ENCODE results near the gene P2RX2.

The P2RX2 gene

GRCh38 chr12:132578118-132578517, 40.5 kb upstream of the P2RX2 start:
- no peak for DNase-seq (ENCODE audit: low spot score)
- TF ChIP-seq CTCF (IDR thresholded peaks at IDR 0.05; ENCODE audit: extremely low read depth, insufficient read depth, missing control alignments), result no peak
- in situ Hi-C loops (cut with MboI; ENCODE audit: low pct_unique_long_range_greater_than_20kb, low sequenced_read_pairs, unreplicated experiment), result no loop called here

GRCh38 chr12:132578826-132579225, 39.8 kb upstream of the P2RX2 start:
- no peak for DNase-seq (ENCODE audit: low spot score)
- no peak for TF ChIP-seq CTCF (IDR thresholded peaks at IDR 0.05; ENCODE audit: extremely low read depth, insufficient read depth, missing control alignments)
- in situ Hi-C loops (cut with MboI; ENCODE audit: low pct_unique_long_range_greater_than_20kb, low sequenced_read_pairs, unreplicated experiment), result no loop called here

GRCh38 chr12:132579744-132580143, 38.8 kb upstream of the P2RX2 start:
- no peak for TF ChIP-seq CTCF (IDR thresholded peaks at IDR 0.05; ENCODE audit: extremely low read depth, insufficient read depth, missing control alignments)
- no peak for DNase-seq (ENCODE audit: low spot score)
- in situ Hi-C loops (cut with MboI; ENCODE audit: low pct_unique_long_range_greater_than_20kb, low sequenced_read_pairs, unreplicated experiment), result no loop called here

GRCh38 chr12:132580701-132581292, 37.8 kb upstream of the P2RX2 start:
- TF ChIP-seq CTCF (IDR thresholded peaks at IDR 0.05; ENCODE audit: extremely low read depth, insufficient read depth, missing control alignments), result no peak
- DNase-seq (ENCODE audit: low spot score), result no peak
- in situ Hi-C loops (cut with MboI; ENCODE audit: low pct_unique_long_range_greater_than_20kb, low sequenced_read_pairs, unreplicated experiment), result no loop called here

- in situ Hi-C loops (cut with MboI; ENCODE audit: low pct_unique_long_range_greater_than_20kb, low sequenced_read_pairs, unreplicated experiment), result no loop called here
- TF ChIP-seq CTCF (IDR thresholded peaks at IDR 0.05; ENCODE audit: extremely low read depth, insufficient read depth, missing control alignments), result no peak
- DNase-seq (ENCODE audit: low spot score), result no peak
Measured at GRCh38 chr12:132581348-132582057, 37.1 kb upstream of the P2RX2 start.

- no peak for DNase-seq (ENCODE audit: low spot score)
- in situ Hi-C loops (cut with MboI; ENCODE audit: low pct_unique_long_range_greater_than_20kb, low sequenced_read_pairs, unreplicated experiment), result no loop called here
- TF ChIP-seq CTCF (IDR thresholded peaks at IDR 0.05; ENCODE audit: extremely low read depth, insufficient read depth, missing control alignments), result no peak
Measured at GRCh38 chr12:132582058-132582420, 36.5 kb upstream of the P2RX2 start.
